K562 (cell line): ENCODE results near the gene DOK3. TPM values are rescaled to one million over a fixed set of nuclear protein-coding genes. Genes with fewer than 3 reads are reported as not detected.

Source experiments
- CBX1 ChIP-seq: sonication (generic); IDR thresholded peaks from 2 replicates; pipeline ENCODE4 v1.6.1; 2016; ENCODE audit warnings: antibody characterized with exemption, low read depth, mild to moderate bottlenecking
- CREBBP ChIP-seq: IDR thresholded peaks from one replicate; pipeline ENCODE4 v1.6.1; 2012; ENCODE audit warnings: low read depth, mild to moderate bottlenecking, control low read depth, inconsistent platforms, low read length
- CREM ChIP-seq: IDR thresholded peaks from 2 replicates; pipeline ENCODE4 v1.6.1; 2014; ENCODE audit warnings: antibody characterized with exemption, low read depth
- FIP1L1 ChIP-seq: fragments of 200-400 bp; formaldehyde crosslinking; IDR thresholded peaks from 2 replicates; pipeline ENCODE4 v1.6.1; 2018; ENCODE audit warnings: mild to moderate bottlenecking, low read depth, low read length; ENCODE audit not compliant: poor library complexity, severe bottlenecking
- GATAD2B ChIP-seq: fragments of 450-650 bp; IDR thresholded peaks from 2 replicates; pipeline ENCODE4 v1.6.1; 2017; ENCODE audit warnings: mild to moderate bottlenecking, borderline replicate concordance
- KLF13 ChIP-seq: fragments of 450-650 bp; IDR thresholded peaks from 2 replicates; pipeline ENCODE4 v1.6.1; 2016; ENCODE audit warnings: missing genetic modification characterization, low read depth, mild to moderate bottlenecking, missing compliant biosample characterization, moderate library complexity, borderline replicate concordance
- POLR2G ChIP-seq: fragments of 200-400 bp; formaldehyde crosslinking; IDR thresholded peaks from 2 replicates; pipeline ENCODE4 v1.6.1; 2017; ENCODE audit warnings: low read depth, mild to moderate bottlenecking, antibody characterized with exemption, low read length, moderate library complexity
- RBM14 ChIP-seq: fragments of 200-400 bp; formaldehyde crosslinking; IDR thresholded peaks from 2 replicates; pipeline ENCODE4 v1.6.1; 2018; ENCODE audit warnings: low read depth, mild to moderate bottlenecking, low read length, moderate library complexity, borderline replicate concordance; ENCODE audit not compliant: insufficient read depth
- RBM22 ChIP-seq: fragments of 200-400 bp; formaldehyde crosslinking; IDR thresholded peaks from 2 replicates; pipeline ENCODE4 v1.6.1; 2018; ENCODE audit warnings: low read length, low read depth; ENCODE audit not compliant: poor library complexity, severe bottlenecking
- RBM25 ChIP-seq: fragments of 200-400 bp; formaldehyde crosslinking; IDR thresholded peaks from 2 replicates; pipeline ENCODE4 v1.6.1; 2018; ENCODE audit warnings: low read length, low read depth, moderate library complexity; ENCODE audit not compliant: severe bottlenecking
- REST ChIP-seq, 2 experiments: fragments of 450-650 bp; formaldehyde crosslinking in 1 of 2; IDR thresholded peaks; 2 replicates each; pipeline versions ENCODE4 v1.4.0 to v1.6.1; 2014 to 2020; ENCODE audit warnings: mild to moderate bottlenecking in 2 of 2, borderline replicate concordance in 1 of 2, low read depth in 1 of 2
- ZBTB26 ChIP-seq: fragments of 450-650 bp; formaldehyde crosslinking; IDR thresholded peaks from 2 replicates; pipeline ENCODE4 v1.4.0; 2022; ENCODE audit warnings: missing genetic modification characterization
- ZBTB7A ChIP-seq: IDR thresholded peaks from 2 replicates; pipeline ENCODE4 v1.6.1; 2011; ENCODE audit warnings: low read depth, mild to moderate bottlenecking, low read length, moderate library complexity, borderline replicate concordance; ENCODE audit not compliant: control insufficient read depth
- ZFP30 ChIP-seq: fragments of 250-450 bp; sonication (Bioruptor Pico); IDR thresholded peaks from 2 replicates; pipeline ENCODE4 v1.8.0; 2022; ENCODE audit warnings: moderate library complexity, mild to moderate bottlenecking, inconsistent platforms, borderline replicate concordance
- polyA plus RNA-seq, 8 experiments: library from polyadenylated mRNA; depleted of rRNA in 4 of 8; stranded (reverse) in 5 of 8; unstranded in 3 of 8; fragments of >200 nt; fragmentation: Nextera tagmentation in 2 of 8; fragmentation: Illumina TruSeq in 1 of 8; extraction: Ambion mirVana in 2 of 8; extraction: Trizol in 1 of 8; gene quantifications; 2 replicates each; pipeline versions ENCODE4 v1.2.1 to v1.2.3, GENCODE V29; 2011 to 2014; ENCODE audit warnings: inconsistent platforms in 1 of 8, missing spikeins in 1 of 8
- total RNA-seq, 7 experiments: library from RNA; depleted of rRNA in 6 of 7; stranded (reverse); fragments of >200 nt in 6 of 7; fragmentation: Illumina TruSeq in 2 of 7; extraction: Trizol in 2 of 7; gene quantifications; 2 replicates each; pipeline versions ENCODE4 v1.2.1 to v1.2.3, GENCODE V29; 2011 to 2021; ENCODE audit warnings: low replicate concordance in 1 of 7
- TF ChIP-seq, protein P1 (sequence below): IDR thresholded peaks from 2 replicates; pipeline ENCODE4 v1.6.1; 2011; ENCODE audit warnings: borderline replicate concordance, low read depth, mild to moderate bottlenecking, moderate library complexity, low read length; ENCODE audit not compliant: insufficient read depth, poor library complexity, severe bottlenecking

DOK3 gene
- total and polyA plus RNA-seq, 9 of the 15 experiments (the other 6 are each of a cell fraction or from before 2014, with no cell fraction given) = 1.3 to 23.0 (median 8.0) TPM

DNA sequence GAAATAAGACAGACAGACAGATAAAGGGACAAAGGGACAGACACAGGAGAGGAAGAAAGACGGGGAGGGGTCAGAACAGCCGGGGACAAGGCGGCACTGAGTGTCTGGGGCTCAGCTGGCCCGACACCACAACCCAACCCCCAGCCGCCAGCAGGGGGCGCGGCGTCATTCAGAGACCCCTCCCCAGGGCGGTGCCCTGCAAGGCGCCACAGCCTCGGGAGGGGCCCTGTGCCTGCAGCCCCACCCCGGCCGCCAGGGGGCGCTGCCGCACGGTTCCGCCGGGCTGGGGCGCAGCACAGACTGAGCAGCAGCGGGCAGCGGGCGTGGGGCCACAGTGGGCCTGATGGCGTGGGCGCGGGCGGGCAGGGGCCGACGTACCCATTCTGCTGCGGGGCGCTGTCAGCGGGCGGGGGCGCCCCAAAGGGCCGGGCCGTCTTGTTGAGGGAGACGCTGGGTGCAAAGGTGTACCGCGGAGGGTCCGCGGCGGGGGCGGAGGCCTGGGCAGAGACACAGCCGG, 18.1 kb downstream of the DOK3 start (continued):
- TF ChIP-seq CBX1 (no peak; the same call in 1 of the 2 replicates), KLF13 (tag) (peak; percentile 40; the same call in 1 of the 2 replicates), RBM25 (no peak), RBM22 (no peak), REST (IDR thresholded peaks at IDR 0.05; ENCODE audit: borderline replicate concordance) (peak; percentile 88), REST (CRISPR knock-in tag; IDR thresholded peaks at IDR 0.05; ENCODE audit: low read depth) (no peak), RBM14 (no peak), GATAD2B (peak; percentile 82), ZFP30 (CRISPR knock-in tag) (no peak), ZBTB26 (CRISPR knock-in tag) (no peak), POLR2G (peak; percentile 55; the same call in 1 of the 2 replicates), CREBBP (no peak), CREM (peak; percentile 69), FIP1L1 (peak; percentile 98), ZBTB7A (peak; percentile 100)
- TF ChIP-seq, protein P1, sequence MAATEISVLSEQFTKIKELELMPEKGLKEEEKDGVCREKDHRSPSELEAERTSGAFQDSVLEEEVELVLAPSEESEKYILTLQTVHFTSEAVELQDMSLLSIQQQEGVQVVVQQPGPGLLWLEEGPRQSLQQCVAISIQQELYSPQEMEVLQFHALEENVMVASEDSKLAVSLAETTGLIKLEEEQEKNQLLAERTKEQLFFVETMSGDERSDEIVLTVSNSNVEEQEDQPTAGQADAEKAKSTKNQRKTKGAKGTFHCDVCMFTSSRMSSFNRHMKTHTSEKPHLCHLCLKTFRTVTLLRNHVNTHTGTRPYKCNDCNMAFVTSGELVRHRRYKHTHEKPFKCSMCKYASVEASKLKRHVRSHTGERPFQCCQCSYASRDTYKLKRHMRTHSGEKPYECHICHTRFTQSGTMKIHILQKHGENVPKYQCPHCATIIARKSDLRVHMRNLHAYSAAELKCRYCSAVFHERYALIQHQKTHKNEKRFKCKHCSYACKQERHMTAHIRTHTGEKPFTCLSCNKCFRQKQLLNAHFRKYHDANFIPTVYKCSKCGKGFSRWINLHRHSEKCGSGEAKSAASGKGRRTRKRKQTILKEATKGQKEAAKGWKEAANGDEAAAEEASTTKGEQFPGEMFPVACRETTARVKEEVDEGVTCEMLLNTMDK = peak; percentile 99
